BLaER1 (cell line): ENCODE data around the gene ZNF814.
"Not testable (repeated sequence)": the region's sequence is repeated elsewhere in the genome, so short reads cannot be mapped to it uniquely, and the experiment has no call there.

ENCODE experiments used
- H3K27ac ChIP-seq: shearing (Covaris generic); formaldehyde crosslinking; 2 replicates; pipeline ENCODE4 v1.8.1; 2022
- H3K27me3 ChIP-seq: shearing (Covaris generic); formaldehyde crosslinking; 2 replicates; pipeline ENCODE4 v1.8.1; 2022
- H3K36me3 ChIP-seq: shearing (Covaris generic); formaldehyde crosslinking; 2 replicates; pipeline ENCODE4 v1.8.1; 2022
- H3K4me1 ChIP-seq: shearing (Covaris generic); formaldehyde crosslinking; 2 replicates; pipeline ENCODE4 v1.8.1; 2022
- H3K4me2 ChIP-seq: shearing (Covaris generic); formaldehyde crosslinking; 2 replicates; pipeline ENCODE4 v1.8.1; 2022
- H3K4me3 ChIP-seq: shearing (Covaris generic); formaldehyde crosslinking; 2 replicates; pipeline ENCODE4 v1.8.1; 2022
- H3K9ac ChIP-seq: shearing (Covaris generic); formaldehyde crosslinking; 2 replicates; pipeline ENCODE4 v1.8.1; 2022
- H3K9me3 ChIP-seq: shearing (Covaris generic); formaldehyde crosslinking; 2 replicates; pipeline ENCODE4 v1.8.1; 2022
- H4K20me1 ChIP-seq: shearing (Covaris generic); formaldehyde crosslinking; 2 replicates; pipeline ENCODE4 v1.8.1; 2022
- Cebpa-rat ChIP-seq: shearing (Covaris generic); IDR thresholded peaks from 2 replicates; pipeline ENCODE4 v1.8.1; 2022

The ZNF814 gene

DNA sequence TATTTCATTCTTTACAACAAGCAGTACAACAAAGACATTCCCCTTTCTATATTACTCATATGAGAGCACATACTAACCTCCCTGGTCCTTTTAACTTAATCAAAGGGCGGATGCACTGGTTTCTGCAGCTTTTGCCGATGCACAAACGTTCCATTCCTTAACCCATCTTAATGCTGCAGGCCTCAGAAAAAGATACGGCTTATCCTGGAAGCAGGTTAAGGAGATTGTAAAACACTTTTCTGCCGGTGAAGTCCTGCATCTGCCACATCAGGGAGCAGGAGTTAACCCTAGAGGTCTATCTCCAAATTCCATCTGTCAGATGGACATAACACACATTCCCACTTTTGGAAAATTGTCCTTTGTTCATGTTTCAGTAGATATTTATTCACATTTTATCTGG is 11.5 kb upstream of the ZNF814 start:
- TF ChIP-seq Cebpa-rat, result no peak
- H3K27me3 ChIP-seq, result no peaks in the 10 kb centered on the region
- H3K9ac ChIP-seq, result no peak overlapping the region
- H3K9me3 ChIP-seq, result no peaks in the 10 kb centered on the region
- H3K4me1 ChIP-seq, result no peaks in the 10 kb centered on the region
- no peak overlapping the region for H3K27ac ChIP-seq
- H3K36me3 ChIP-seq, result peaks cover 25% of the 10 kb centered on the region
- no peak overlapping the region for H3K4me3 ChIP-seq
- H4K20me1 ChIP-seq, result peaks cover 19% of the 10 kb centered on the region; the same call in 1 of the 2 replicates
- no peak overlapping the region for H3K4me2 ChIP-seq

DNA sequence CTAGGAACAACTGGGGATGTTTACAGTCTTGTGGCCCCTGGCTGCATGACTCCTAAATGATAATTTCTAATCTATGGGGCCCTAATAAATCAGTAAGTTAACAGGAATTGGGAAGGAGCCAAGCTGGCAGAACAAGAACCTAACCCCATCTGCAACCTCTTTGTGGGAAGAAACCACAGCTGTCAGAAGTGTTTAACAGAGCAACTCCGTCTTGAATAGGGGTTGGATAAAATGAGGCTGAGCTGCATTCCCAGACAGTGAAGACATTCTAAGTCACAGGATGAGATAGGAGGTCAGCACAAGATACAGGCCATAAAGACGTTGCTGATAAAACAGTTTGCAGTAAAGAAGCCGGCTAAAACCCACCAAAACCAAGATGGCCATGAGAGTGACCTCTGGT is 1.9 kb upstream of the ZNF814 start:
- H3K9me3 ChIP-seq, result peaks cover 24% of the 10 kb centered on the region
- not testable (repeated sequence) for H3K4me2 ChIP-seq, H3K9ac ChIP-seq, H3K27me3 ChIP-seq, H3K4me3 ChIP-seq, H3K27ac ChIP-seq, H4K20me1 ChIP-seq
- peaks cover 17% of the 10 kb centered on the region for H3K36me3 ChIP-seq
- peaks cover 13% of the 10 kb centered on the region for H3K4me1 ChIP-seq

DNA sequence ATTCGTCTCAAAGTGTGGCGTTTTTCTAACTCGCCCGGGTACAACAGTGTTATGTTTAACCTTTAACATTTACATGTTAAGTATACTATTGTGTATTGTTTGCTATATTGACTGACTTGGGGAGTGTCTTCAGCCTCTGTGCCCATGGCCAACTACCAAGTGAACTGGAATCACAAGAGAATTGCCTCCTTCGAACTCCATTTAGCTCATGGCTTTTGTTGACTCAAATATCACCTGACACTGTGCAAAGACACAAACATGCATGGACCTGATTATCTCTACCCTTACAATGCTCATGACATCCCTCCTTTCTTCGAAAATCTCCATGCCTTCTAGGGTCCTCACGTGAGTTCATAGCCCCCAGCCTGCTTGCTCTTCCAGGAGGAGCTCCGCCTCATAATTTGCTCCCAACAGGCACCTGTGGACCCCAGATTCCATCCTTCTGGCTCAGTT is 704 bp downstream of the ZNF814 start:
- Histone ChIP-seq H4K20me1 (no peaks in the 10 kb centered on the region), H3K27me3 (no peaks in the 10 kb centered on the region), H3K4me3 (peak overlapping the region; percentile 87), H3K4me2 (peak overlapping the region; percentile 87), H3K27ac (peak overlapping the region; percentile 91), H3K36me3 (peaks cover 42% of the 10 kb centered on the region), H3K9ac (peak overlapping the region; percentile 93), H3K9me3 (peaks cover 49% of the 10 kb centered on the region), H3K4me1 (peaks cover 13% of the 10 kb centered on the region)
- no peak for TF ChIP-seq Cebpa-rat

DNA sequence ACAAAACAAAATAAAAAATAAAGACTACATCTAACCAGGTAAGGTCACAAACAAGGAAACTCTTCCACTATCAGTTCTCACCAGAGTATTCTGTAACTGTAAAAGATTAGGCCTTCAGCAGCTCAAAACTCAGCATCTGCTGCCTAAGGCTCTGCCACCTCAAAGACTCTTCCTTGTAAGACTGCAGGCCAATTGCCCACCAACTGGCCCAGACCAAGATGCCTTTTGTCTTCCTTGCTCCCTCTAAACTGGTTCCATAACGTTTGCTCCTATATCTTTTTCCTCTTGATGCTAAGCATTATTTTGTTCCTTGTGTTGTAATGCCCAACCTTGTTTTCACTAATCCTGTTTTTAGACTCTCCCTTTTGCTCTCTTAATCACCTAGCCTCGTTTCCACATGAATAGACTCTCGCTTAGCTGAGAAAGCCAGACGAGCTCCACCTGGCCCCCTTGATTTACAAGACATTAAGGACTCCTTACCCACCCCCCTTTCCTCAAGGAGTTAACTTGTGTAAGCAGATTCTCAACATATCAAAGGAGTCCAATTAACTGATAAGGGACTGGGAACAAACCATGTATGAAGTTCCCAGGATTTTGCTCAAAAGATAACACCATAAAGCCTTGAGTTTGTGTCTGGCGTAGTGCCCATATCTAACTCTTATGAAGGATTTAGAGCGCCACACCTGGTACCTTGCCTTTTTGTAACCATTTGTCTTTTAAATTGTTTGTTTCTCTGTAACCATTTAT is 1.5 kb downstream of the ZNF814 start:
- Histone ChIP-seq H4K20me1 (no peaks in the 10 kb centered on the region), H3K27ac (no peak overlapping the region), H3K9ac (peak overlapping the region; percentile 93), H3K4me3 (peak overlapping the region; percentile 87), H3K36me3 (peaks cover 50% of the 10 kb centered on the region), H3K9me3 (peaks cover 56% of the 10 kb centered on the region), H3K27me3 (no peaks in the 10 kb centered on the region), H3K4me1 (peaks cover 13% of the 10 kb centered on the region), H3K4me2 (peak overlapping the region; percentile 87)
- no peak for TF ChIP-seq Cebpa-rat

DNA sequence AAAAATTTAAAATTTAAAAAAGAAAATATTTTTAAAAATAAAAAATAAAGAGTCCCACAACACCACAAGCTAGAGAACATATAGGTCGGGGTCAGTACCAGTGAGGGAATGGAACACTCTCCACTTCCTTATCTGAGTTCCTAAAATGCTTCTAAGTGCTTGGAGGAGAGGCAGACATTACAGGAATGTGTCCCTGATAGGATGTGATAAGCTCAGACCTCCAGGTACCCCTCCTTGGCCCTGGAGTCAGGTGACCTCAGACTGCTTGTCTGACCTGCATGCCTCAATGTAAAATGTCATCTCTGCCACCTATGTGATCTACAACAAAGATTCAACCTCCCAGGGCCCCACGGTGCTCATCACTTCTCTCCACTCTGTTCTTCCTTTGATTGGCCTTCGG is 2.8 kb downstream of the ZNF814 start:
- Histone ChIP-seq H3K4me3 (peak overlapping the region; percentile 87; the same call in 1 of the 2 replicates), H3K36me3 (peaks cover 50% of the 10 kb centered on the region), H3K27me3 (no peaks in the 10 kb centered on the region), H3K4me1 (peaks cover 13% of the 10 kb centered on the region), H3K9me3 (peaks cover 56% of the 10 kb centered on the region), H4K20me1 (no peaks in the 10 kb centered on the region), H3K4me2 (no peak overlapping the region), H3K9ac (no peak overlapping the region), H3K27ac (no peak overlapping the region)
- TF ChIP-seq Cebpa-rat, result no peak

DNA sequence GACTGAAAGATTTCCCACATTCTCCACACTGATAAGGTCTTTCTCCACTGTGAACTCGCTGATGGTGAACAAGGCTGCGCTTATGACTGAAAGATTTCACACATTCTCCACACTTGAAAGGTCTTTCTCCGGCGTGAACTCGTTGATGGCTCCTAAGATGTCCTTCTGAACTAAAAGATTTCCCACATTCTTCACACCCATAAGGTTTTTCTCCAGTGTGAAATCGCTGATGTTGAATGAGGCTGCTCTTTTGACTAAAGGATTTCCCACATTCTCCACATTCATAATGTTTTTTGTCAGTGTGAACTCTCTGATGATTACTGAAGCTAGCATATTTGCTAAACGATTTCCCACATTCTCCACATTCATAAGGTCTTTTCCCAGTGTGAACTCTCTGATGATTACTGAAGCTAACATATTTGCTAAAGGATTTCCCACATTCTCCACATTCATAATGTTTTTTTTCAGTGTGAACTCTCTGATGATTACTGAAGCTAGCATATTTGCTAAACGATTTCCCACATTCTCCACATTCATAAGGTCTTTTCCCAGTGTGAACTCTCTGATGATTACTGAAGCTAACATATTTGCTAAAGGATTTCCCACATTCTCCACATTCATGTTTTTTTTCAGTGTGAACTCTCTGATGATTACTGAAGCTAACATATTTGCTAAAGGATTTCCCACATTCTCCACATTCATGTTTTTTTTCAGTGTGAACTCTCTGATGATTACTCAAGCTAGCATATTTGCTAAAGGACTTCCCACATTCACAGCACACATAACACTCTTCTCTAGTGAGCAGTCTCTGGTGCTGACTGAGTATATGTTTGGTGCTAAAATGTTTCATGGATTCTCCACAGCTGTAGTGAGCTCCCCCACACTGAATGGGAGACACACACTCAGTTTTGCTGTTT is 14.7 kb downstream of the ZNF814 start:
- peaks cover 10% of the 10 kb centered on the region; the same call in 1 of the 2 replicates for H4K20me1 ChIP-seq
- H3K27me3 ChIP-seq, H3K27ac ChIP-seq, H3K4me1 ChIP-seq, H3K4me2 ChIP-seq, H3K9ac ChIP-seq: not testable (repeated sequence)
- peaks cover 97% of the 10 kb centered on the region for H3K9me3 ChIP-seq
- H3K36me3 ChIP-seq, result peaks cover 96% of the 10 kb centered on the region
- H3K4me3 ChIP-seq, result 0 out of 2 replicates have a peak overlapping the region, but pooled peaks have one; percentile 25

DNA sequence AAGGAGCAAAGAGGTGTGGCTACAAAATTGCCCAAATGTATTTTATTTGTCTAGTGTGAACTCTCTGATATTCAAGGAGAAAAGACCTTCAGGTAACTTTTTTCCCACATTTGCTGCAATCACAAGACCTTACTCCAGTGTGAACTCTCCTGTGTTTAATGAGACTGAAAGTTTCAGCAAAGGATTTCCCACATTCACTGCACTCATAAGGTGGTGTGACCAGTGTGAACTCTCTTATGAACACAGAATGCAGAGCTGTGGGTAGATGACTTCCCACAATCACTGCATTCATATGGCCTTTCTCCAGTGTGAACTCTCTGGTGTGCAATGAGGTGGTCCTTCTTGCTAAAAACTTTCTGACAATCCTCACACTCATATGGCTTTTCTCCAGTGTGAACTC is 16.4 kb downstream of the ZNF814 start:
- Histone ChIP-seq H3K4me3 (no peak overlapping the region), H3K4me2 (no peak overlapping the region), H3K4me1 (no peaks in the 10 kb centered on the region), H3K9me3 (peaks cover 89% of the 10 kb centered on the region), H4K20me1 (peaks cover 12% of the 10 kb centered on the region; the same call in 1 of the 2 replicates), H3K9ac (no peak overlapping the region), H3K27ac (no peak overlapping the region), H3K36me3 (peaks cover 98% of the 10 kb centered on the region), H3K27me3 (no peaks in the 10 kb centered on the region)
- TF ChIP-seq Cebpa-rat, result no peak

DNA sequence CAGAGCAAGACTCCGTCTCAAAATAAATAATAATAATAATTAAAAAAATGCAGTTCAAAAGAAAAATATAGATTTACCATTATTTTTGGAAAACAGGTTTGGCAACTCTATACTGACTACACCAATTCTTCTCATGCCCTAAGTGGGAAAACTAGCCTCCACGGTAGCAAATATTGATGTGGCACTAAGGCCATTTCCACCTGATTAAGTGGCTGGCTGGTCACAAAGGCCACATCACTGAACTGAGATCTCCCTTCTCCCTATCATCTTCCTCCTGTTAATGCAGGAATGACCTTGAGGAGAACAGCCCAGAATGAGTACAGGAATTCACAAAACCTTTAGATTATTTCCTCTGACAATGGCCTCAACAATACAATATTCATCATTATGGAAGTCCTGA is 18.6 kb downstream of the ZNF814 start:
- Histone ChIP-seq H3K27ac (no peak overlapping the region), H3K4me1 (no peaks in the 10 kb centered on the region), H3K4me2 (no peak overlapping the region), H3K27me3 (no peaks in the 10 kb centered on the region), H3K4me3 (no peak overlapping the region), H3K36me3 (peaks cover 96% of the 10 kb centered on the region), H4K20me1 (peaks cover 30% of the 10 kb centered on the region), H3K9me3 (peaks cover 67% of the 10 kb centered on the region), H3K9ac (no peak overlapping the region)
- no peak for TF ChIP-seq Cebpa-rat

DNA sequence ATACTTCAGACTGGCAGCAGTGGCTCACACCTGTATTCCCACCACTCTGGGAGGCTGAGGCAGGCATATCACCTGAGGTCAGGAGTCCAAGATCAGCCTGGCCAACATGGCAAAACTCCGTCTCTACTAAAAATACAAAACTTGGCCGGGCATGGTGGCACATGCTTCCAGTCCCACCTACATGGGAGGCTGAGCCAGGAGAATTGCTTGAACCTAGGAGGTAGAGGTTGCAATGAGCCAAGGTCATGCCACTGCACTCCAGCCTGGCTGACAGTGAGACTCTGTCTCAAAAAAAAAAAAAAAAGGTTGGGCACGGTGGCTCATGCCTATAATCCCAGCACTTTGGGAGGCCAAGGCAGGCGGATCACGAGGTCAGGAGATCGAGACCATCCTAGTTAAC is 19.2 kb downstream of the ZNF814 start:
- H3K27ac ChIP-seq, H3K27me3 ChIP-seq, H3K4me1 ChIP-seq, H3K4me2 ChIP-seq, H3K4me3 ChIP-seq, H3K9ac ChIP-seq: not testable (repeated sequence)
- H3K9me3 ChIP-seq, result peaks cover 62% of the 10 kb centered on the region
- H4K20me1 ChIP-seq, result peaks cover 35% of the 10 kb centered on the region
- H3K36me3 ChIP-seq, result peaks cover 96% of the 10 kb centered on the region

DNA sequence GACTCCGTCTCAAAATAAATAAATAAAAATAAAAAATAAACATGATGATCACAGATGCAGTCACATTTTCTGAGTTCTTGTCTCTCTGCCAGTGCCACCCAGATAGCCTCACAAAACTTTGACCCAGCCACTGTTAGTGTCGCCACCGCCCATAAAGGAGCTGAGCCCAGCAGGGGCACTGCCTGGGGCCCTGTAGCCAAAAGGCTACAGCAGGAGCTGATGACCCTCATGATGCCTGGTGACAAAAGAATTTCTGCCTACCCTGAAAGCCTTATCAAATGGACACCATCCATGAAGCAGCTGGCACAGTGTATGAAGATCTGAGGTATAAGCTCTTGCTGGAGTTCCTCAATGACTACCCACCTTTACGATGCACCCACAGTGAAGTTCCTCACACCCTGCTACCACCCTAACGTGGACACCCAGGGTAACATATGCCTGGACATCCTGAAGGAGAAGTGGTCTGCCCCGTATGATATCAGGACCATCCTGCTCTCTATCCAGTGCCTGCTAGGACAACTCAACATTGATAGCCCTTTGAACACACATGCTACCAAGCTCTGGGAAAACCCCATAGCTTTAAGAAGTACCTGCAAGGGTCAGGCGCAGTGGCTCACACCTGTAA is 20.9 kb downstream of the ZNF814 start:
- H3K27me3 ChIP-seq, result no peaks in the 10 kb centered on the region
- H4K20me1 ChIP-seq, result peaks cover 47% of the 10 kb centered on the region
- H3K9ac ChIP-seq, result no peak overlapping the region
- H3K27ac ChIP-seq, result no peak overlapping the region
- H3K4me3 ChIP-seq, result no peak overlapping the region
- peaks cover 94% of the 10 kb centered on the region for H3K36me3 ChIP-seq
- no peaks in the 10 kb centered on the region for H3K4me1 ChIP-seq
- H3K9me3 ChIP-seq, result peaks cover 45% of the 10 kb centered on the region
- no peak overlapping the region for H3K4me2 ChIP-seq
- TF ChIP-seq Cebpa-rat, result no peak

DNA sequence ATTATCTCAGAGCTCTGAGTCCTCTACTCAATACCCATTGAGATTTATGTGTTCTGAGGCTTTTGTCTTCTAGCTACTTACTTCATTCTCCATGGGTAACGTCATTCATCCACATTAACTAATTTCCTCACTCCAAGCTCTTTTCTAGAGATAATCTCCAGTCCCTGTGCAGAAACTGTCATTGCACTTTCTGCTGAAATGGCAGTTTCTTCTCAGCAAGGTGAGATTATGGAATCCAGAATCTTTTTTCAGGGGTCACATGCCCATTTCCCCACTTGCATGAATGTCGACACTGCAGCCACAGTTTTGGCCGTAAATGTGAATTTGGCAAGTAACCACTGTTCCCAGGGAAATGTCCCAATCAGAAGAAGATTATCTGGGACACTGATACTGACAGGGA is 26.5 kb downstream of the ZNF814 start:
- not testable (repeated sequence) for H3K27me3 ChIP-seq, H3K4me2 ChIP-seq, H3K9me3 ChIP-seq, H3K27ac ChIP-seq, H3K4me1 ChIP-seq, H3K4me3 ChIP-seq, H3K9ac ChIP-seq
- Histone ChIP-seq H4K20me1 (peaks cover 80% of the 10 kb centered on the region), H3K36me3 (peaks cover 92% of the 10 kb centered on the region)

DNA sequence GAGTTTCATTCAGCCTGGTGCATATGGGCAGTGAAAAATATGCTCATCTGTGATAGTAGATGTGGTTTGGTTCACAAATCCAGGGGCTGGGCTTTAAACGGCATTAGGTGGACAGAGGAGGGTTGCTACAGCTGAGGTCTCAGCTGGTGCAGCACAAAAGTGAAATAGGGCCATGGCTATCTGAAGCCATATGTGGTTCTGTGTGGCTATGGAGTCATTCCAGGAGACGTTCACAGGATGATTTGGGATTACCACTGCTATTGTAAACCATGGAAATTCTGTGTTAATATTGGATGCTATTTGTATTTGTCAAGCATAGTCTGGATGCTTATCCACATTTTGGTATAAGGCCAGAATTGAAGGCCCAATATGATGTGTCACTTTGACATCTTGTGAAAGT is 34.7 kb downstream of the ZNF814 start:
- H3K4me3 ChIP-seq, H3K9me3 ChIP-seq, H3K4me2 ChIP-seq, H3K27me3 ChIP-seq, H3K9ac ChIP-seq, H3K27ac ChIP-seq: not testable (repeated sequence)
- Histone ChIP-seq H3K36me3 (peaks cover 76% of the 10 kb centered on the region), H3K4me1 (peaks cover 18% of the 10 kb centered on the region), H4K20me1 (peaks cover 72% of the 10 kb centered on the region)

DNA sequence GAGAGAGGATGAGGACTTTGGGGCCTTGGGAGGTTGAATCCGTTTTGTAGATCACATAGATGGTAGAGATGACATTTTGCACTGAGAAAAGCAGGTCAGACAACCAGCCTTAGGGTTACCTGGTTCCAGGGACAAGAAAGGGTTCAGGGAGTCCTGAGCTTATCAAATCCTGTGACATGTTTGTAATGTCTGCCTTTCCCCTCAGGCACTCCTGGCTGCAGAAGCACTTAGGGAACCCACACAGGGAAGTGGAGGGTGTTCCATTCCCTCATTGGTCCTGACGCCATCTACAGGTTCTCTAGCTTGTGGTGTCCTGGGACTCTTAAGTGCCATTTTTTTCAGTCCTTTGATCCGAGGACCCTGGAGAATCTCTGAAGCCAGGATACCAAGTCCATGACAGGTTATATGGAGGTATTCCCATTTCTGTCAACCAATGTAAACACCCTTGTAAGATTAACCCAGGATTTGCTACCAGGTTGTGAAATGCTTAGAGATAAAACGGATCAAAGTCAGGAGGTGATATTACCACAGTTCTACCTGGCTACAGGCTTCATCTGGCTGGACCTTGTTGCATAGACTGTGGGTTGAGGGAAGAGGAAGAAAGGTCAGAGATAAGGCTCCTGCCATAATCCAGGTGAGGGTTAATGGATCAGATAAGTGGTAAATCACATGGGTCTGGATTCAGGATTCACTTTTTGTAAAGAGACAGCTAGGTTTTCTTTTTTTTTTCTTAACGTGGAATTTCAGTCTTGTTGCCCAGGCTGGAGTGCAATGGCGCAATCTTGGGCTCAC is 36.8 kb downstream of the ZNF814 start:
- H3K27ac ChIP-seq, result not testable (repeated sequence)
- Histone ChIP-seq H3K36me3 (peaks cover 59% of the 10 kb centered on the region), H3K4me2 (peak overlapping the region; percentile 93; the same call in 1 of the 2 replicates)

More for the DNA sequence above, 36.8 kb downstream of the ZNF814 start:
- H3K27me3 ChIP-seq, H3K9ac ChIP-seq, H3K4me3 ChIP-seq, H3K9me3 ChIP-seq: not testable (repeated sequence)
- peaks cover 18% of the 10 kb centered on the region for H3K4me1 ChIP-seq
- H4K20me1 ChIP-seq, result peaks cover 63% of the 10 kb centered on the region
